GM08714 (cell line): ENCODE measurements around the gene RBM33.

ENCODE experiments used
- H3K4me3 ChIP-seq: fragments of 200-500 bp; sonication (Bioruptor generic); 2 replicates; pipeline ENCODE4 v1.5.1; 2014; ENCODE audit warnings: mild to moderate bottlenecking, low read length, inconsistent platforms
- ZNF274 ChIP-seq: IDR thresholded peaks from 2 replicates; pipeline ENCODE4 v1.6.1; 2012; ENCODE audit warnings: mild to moderate bottlenecking, low read depth, low read length

Gene RBM33

DNA sequence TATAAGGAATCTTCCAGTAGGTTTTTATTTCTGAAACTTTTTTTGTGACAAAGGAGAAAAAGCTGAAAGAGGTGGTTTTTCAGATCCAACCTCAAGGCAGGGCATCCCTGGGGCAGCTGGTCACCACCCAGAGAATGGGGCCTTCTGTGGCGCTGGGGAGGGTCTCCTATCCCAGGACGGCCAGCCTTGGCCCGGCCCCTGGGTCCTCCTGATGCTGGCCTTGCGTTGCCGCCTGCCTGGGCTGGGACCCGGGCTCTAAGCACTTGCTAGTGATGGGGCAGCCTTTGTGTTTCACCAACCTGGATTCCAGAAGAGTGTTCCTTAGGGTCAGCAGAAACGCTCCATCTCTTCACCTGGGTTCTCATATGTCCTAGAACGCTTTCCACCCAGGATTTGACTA is 151.5 kb downstream of the RBM33 start:
- no peak for TF ChIP-seq ZNF274
- no peak overlapping the region for H3K4me3 ChIP-seq

DNA sequence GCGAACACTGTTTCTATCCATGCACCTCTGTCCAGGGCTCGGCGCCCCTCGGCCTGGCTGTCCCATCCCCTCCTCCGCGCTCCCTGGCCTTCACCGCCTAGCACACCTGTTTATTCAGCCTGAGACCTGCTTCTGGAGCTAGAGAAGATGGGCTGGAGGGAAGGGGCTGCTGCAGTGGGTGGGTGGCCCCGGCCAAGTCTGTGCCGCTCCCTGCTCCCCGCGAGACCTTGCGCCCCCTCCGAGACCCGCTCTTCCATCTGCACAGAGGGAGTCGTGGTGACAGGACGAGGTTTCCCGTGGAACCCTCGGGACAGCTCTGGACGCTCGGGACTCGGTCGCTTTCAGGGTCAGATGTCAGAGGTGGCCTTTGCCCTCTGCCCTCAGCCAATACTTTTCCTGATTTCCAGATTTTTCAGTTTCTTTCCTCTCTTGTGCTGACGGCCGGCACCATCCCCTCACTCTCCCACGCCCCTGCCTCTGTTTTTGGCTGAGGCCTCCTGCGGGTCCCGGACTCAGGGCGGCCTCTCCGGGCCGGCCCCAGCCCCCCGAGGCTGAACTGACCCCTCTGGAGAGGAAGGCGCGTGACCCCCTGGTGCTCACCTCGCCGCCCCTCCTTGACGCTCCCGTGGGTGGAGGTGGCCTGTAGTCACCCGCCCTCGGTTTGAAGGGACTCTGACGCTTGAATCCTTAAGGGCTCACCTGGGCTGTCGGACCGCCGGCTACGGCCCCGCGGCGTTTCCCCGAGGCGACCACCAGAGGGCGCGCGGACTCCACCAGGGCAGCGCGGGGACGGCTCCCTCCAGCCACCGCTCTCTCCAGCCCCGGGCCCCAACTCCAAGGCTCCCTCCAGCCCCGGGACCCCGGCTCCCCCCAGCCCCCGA is 152.2 kb downstream of the RBM33 start:
- TF ChIP-seq ZNF274, result no peak
- H3K4me3 ChIP-seq, result no peak overlapping the region

DNA sequence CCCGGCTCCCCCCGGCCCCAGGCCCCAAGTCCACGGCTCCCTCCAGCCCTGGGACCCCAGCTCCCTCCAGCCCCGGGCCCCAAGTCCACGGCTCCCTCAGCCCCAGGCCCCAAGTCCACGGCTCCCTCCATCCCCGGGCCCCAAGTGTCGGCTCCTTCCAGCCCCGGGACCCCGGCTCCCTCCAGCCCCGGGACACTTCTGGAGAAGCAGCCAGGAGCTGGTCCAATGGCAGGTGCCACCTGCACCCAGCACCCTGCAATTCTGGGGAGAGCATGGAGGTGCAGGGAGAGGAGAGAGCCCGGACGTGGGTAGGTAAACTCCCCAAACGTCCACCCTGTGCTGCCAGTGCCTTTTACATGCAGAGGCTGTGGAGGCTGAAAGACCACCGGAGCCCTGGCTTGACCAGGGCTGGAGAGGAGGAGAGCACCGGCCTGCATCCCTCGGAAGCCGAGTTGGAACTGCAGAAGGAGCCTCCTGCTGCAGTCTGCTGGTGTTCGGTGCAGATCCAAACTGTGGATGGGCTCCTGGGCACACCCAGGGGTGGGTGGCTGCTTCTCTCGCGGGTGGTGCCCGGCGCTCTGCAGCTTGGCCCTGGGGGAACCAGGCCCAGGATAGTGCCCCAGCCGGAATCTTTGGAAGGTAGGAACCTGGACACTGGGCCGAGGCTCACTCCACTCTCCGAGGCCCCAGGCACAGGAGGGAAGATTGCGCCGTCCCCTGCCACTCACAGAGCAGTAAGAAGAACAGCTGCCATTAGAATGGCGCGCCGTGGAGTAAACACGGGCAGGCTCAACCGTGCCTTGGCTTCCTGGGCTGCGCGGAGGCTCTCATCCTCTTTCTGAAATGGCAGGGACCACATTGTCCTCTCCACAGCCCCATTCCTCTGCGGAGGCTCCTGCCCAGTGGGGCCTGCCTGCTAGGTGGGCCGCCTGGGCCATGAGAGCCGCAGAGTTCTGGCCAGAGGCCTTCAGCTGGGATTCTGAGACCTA is 153.1 kb downstream of the RBM33 start:
- no peak for TF ChIP-seq ZNF274
- H3K4me3 ChIP-seq, result no peak overlapping the region

DNA sequence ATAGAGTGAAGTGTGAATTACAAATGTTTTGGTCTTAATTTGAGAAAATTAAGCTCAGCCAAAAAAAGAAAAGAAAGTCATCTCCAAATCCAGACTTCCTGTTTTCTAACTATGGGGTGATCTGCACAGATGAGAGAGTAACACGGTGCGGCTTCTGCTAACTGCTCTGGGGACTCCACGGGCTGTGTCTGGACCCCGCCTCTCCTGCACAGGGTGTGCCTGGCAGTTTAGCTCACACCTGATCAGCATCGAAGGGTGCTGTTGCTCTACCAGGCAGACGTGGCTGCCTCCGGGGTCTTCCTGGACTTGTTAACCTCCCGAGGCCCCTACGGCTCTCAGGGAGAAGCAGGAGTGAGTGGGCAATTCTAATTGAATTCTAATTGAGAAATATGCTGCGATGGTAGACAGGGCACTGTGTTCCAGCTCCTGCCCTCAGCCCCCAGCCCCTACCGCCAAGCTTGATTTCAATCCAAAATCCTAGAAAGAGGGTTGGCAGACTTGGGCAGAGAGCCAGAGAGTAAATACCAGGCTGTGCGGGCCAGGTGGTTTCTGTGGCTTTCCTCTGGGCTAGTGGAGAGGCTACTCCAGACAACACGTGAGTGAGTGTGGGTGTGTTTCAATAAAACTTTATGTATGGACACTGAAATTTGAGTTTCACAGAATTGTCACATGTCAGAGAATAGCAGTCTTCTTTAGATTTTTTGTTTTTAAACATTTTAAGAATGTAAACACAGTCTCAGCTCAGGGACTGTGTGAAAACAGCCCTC is 154.4 kb downstream of the RBM33 start:
- no peak for TF ChIP-seq ZNF274
- no peak overlapping the region for H3K4me3 ChIP-seq

DNA sequence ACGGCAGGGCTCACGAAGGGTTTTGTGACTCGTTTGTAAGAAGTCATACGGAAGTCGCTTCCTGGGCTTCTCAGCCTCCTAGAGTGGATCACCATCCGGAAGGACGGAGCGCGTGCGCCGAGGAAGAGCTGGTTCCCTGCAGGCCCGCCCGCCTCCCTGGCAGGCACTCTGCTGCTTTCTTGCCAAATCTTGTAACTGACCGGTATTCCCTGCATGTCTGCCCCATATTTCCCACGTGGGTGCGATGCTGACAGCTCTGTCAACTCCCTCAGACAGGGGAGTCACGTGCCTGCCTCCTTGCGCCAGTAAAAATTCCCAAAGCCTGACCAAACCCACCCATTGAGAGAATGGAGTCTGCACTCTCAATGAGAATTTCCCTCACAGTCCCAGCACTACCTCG is 155.1 kb downstream of the RBM33 start:
- TF ChIP-seq ZNF274, result no peak
- H3K4me3 ChIP-seq, result no peak overlapping the region

DNA sequence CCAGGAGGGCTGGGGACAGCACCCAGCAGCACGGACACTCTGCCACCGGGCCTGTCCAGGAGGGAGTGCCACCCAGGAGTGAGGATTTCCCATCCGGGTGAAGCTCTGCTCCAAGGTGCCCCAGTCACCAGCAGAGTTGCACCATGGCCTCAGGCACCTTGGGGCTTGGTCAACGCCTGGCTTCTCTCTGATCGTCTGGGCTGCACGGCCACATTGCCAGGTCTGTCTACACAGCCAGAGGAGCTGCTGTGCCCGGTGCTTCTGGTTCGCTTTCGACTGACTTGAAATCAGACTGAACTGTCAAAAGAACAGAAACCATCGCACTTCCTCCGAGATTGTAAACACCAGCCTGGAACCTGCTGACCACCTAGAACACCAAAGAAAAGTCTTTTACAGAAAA is 155.8 kb downstream of the RBM33 start:
- no peak for TF ChIP-seq ZNF274

DNA sequence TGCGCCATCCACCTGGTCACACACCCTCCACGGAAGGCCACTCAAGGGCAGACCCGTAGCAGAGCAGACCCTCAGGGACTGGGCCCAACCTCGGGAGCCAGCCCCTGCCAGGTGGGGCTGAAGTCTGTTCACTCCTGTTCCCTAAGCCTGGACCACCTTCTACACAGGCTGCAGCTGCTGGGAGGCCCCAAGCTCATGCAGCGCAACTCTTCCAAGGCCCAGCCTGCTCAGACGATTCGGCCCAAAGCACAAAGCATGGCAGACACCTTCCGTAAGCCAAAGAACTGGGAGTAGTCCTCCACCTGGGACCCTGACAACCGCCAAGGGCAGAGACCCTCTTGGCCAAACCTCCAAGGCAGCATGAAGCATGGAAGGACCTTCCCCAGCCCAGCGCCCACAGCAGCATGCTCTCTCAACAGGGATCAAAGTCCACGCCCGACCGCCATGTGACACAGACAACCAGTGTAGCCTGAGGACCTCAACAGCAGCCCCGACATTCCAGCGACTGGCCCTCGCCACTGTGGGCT is 156.3 kb downstream of the RBM33 start:
- TF ChIP-seq ZNF274, result no peak
- H3K4me3 ChIP-seq, result no peak overlapping the region

More for the DNA sequence above, 155.8 kb downstream of the RBM33 start:
- H3K4me3 ChIP-seq, result no peak overlapping the region

DNA sequence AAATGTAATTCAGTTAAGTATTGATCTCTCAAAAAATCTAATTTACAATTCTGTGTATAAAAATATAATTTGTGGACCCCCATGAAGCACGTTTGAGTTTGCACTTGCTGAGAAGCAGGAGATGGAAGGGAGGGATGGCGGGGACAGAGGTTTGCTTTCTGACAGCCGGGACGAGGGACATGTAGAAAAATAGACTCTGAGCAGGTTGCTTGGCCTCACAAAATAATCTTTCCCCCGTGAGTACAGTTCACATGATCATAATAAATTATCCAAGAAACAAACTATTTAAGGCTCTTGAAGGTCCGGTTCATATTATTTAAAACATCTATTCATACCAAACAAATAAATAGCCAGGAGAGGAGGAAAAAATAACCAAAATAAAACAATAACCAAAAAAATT is 157.8 kb downstream of the RBM33 start:
- no peak overlapping the region for H3K4me3 ChIP-seq
- no peak for TF ChIP-seq ZNF274

DNA sequence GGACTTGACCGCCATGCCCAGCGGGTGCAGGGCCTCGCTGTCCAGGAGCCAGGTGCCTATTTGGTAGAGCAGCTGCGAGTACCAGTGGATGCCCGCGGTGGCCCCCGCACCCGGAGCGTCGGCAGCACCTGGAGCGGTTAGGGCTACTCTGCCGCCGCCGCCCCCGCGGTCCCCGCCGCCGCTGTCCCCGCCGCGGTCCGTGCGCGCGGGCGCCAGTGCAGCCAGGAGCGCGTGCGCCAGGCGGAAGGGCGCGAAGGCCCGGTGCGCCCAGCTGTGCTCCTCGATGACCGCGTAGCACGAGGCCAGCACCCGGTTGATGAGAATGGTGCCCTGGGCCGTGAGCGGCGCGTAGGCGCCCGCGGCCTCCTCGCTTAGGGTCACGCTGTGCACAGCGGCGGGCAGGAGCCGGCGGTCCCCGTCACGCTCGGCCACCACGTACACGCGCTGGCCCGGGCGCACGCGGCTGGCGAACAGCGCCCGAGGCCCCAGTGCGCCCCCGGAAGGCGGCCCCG is 158.5 kb downstream of the RBM33 start:
- no peak overlapping the region for H3K4me3 ChIP-seq
- TF ChIP-seq ZNF274, result no peak

DNA sequence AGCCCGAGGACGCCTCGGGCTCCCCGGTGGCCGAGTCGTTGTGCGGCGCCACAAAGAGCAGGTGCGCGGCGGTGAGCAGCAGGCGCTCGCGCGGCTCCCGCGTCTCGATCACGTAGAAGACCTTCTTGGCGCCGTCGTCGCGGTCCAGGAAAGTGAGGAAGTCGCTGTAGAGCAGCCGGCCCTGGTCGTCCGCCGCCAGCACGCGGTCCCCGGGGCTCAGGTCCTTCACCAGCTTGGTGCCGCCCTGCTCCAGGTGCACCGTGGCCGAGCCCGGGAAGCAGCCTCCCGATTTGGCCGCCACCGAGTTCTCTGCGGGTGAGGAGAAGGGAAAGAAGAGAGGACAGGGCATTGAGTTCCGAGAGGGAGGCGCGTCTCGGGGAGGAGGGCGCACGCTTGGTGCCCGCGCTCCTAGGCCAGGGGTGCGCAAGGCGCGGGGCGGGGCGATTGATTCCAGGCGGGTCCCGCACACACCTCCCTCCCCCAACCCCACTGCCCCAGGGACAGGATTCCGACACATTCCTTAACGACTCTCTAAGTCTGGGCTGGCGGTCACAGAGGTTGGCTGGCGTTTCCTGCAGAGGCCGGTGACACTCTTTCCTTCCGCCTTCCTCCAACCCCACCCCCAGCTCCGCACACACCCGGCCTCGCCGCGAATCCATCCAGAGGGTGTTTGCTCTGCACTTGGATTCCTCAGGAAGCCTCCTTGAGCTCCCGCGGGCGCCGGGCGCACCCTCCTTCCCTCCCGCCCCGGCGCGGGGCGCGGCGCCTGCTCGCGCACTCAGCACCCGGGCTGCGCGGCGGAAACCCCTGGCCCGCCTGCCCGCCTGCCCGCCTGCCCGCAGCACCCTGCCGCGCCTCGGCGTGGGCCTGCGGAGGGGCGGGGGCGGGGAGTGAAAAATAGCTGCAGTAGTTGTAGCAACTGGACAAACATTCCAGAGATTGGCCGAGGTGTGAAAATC is 159.2 kb downstream of the RBM33 start:
- no peak overlapping the region; the same call in 1 of the 2 replicates for H3K4me3 ChIP-seq
- TF ChIP-seq ZNF274, result no peak

DNA sequence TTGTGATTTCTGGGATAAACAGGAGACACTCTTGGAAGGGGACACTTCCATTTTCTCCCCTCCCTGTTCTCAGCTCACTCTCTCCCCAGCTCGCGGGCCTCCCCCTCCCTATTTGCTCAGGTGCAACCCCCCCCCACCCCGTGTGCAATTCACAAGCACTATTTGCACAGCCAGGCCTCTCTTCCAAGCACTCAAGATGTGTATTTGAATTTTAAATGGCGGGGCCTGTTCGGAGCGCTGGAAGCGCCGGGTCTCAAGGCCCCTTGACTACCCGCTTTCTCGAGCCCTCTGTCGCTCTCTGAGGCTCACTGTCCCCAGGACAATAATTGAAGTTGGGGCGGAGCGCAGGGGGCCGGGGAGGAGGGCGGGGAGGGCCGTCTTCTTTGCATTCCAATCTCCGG is 160.0 kb downstream of the RBM33 start:
- no peak for TF ChIP-seq ZNF274
- no peak overlapping the region for H3K4me3 ChIP-seq
